Neural cell (in vitro differentiated cells): ENCODE measurements around the gene SWSAP1.

ENCODE experiments used
- EP300 ChIP-seq: fragments of 450-650 bp; conservative IDR thresholded peaks from 2 replicates; pipeline ENCODE4 v1.6.1; 2014; ENCODE audit warnings: antibody characterized with exemption, mild to moderate bottlenecking, moderate library complexity; ENCODE audit not compliant: poor library complexity, severe bottlenecking
- EZH2 ChIP-seq: fragments of 200-600, 300-800 bp; shearing (Covaris generic), sonication (generic); IDR thresholded peaks from 2 replicates; pipeline ENCODE4 v1.6.1; 2014; ENCODE audit warnings: antibody characterized with exemption, low read length, borderline replicate concordance, mild to moderate bottlenecking; ENCODE audit not compliant: insufficient read depth, poor library complexity, severe bottlenecking
- POLR2AphosphoS5 ChIP-seq: IDR thresholded peaks from 2 replicates; pipeline ENCODE4 v1.6.1; 2012
- TF ChIP-seq, protein P1 (sequence below): fragments of 450-650 bp; IDR thresholded peaks from 2 replicates; pipeline ENCODE4 v1.5.1; 2014; ENCODE audit warnings: antibody characterized with exemption, mild to moderate bottlenecking, moderate library complexity; ENCODE audit not compliant: poor library complexity, severe bottlenecking
- TF ChIP-seq, protein P2 (sequence below): IDR thresholded peaks from 2 replicates; pipeline ENCODE4 v1.6.1; 2012; ENCODE audit warnings: borderline replicate concordance

DNA sequence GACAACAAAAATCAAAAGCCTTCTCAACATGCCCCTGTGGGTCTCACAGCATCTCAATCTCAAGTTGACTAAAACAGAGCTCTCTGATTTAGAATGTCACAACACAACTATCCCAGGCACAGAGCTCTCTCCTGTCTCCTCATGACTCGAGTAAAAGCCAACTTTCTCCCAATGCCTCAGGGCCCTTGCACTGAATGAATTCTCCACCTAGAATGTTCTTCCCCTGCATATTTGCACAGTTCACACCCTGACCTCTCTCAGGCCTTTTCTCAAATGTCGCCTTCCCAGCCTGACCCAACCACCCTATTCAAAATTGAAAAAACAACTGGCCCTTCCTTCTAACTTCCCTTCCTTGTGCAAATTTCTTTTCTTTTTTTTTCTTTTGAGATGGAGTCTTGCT is 3.7 kb upstream of the SWSAP1 start:
- TF ChIP-seq EZH2 (no peak), POLR2AphosphoS5 (no peak), EP300 (no peak)
- TF ChIP-seq, protein P1, sequence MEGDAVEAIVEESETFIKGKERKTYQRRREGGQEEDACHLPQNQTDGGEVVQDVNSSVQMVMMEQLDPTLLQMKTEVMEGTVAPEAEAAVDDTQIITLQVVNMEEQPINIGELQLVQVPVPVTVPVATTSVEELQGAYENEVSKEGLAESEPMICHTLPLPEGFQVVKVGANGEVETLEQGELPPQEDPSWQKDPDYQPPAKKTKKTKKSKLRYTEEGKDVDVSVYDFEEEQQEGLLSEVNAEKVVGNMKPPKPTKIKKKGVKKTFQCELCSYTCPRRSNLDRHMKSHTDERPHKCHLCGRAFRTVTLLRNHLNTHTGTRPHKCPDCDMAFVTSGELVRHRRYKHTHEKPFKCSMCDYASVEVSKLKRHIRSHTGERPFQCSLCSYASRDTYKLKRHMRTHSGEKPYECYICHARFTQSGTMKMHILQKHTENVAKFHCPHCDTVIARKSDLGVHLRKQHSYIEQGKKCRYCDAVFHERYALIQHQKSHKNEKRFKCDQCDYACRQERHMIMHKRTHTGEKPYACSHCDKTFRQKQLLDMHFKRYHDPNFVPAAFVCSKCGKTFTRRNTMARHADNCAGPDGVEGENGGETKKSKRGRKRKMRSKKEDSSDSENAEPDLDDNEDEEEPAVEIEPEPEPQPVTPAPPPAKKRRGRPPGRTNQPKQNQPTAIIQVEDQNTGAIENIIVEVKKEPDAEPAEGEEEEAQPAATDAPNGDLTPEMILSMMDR: no peak
- TF ChIP-seq, protein P2, sequence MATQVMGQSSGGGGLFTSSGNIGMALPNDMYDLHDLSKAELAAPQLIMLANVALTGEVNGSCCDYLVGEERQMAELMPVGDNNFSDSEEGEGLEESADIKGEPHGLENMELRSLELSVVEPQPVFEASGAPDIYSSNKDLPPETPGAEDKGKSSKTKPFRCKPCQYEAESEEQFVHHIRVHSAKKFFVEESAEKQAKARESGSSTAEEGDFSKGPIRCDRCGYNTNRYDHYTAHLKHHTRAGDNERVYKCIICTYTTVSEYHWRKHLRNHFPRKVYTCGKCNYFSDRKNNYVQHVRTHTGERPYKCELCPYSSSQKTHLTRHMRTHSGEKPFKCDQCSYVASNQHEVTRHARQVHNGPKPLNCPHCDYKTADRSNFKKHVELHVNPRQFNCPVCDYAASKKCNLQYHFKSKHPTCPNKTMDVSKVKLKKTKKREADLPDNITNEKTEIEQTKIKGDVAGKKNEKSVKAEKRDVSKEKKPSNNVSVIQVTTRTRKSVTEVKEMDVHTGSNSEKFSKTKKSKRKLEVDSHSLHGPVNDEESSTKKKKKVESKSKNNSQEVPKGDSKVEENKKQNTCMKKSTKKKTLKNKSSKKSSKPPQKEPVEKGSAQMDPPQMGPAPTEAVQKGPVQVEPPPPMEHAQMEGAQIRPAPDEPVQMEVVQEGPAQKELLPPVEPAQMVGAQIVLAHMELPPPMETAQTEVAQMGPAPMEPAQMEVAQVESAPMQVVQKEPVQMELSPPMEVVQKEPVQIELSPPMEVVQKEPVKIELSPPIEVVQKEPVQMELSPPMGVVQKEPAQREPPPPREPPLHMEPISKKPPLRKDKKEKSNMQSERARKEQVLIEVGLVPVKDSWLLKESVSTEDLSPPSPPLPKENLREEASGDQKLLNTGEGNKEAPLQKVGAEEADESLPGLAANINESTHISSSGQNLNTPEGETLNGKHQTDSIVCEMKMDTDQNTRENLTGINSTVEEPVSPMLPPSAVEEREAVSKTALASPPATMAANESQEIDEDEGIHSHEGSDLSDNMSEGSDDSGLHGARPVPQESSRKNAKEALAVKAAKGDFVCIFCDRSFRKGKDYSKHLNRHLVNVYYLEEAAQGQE: no peak
